Sigmoid colon (tissue), 7 donors: ENCODE results near the gene TCF3. TPM values are rescaled to one million over a fixed set of nuclear protein-coding genes. Genes with fewer than 3 reads are reported as not detected.

Experiments
- DNase-seq: peaks from one replicate; pipeline ENCODE4 v3.0.0-alpha.2; 2019
- H3K27ac ChIP-seq, 4 donors: fragments of 200-600 bp; sonication (generic); one replicate each; pipeline ENCODE4 v1.5.1; 2016 to 2019; ENCODE audit warnings: mild to moderate bottlenecking in 1 of 4
- H3K27me3 ChIP-seq, 3 donors: fragments of 200-600 bp; sonication (generic); one replicate each; pipeline ENCODE4 v1.5.1; 2019; ENCODE audit warnings: mild to moderate bottlenecking in 1 of 3
- H3K36me3 ChIP-seq, 4 donors: fragments of 200-600 bp; sonication (generic); one replicate each; pipeline ENCODE4 v1.5.1; 2016 to 2019
- H3K4me1 ChIP-seq, 4 donors: fragments of 200-600 bp; sonication (generic); one replicate each; pipeline ENCODE4 v1.5.1; 2017 to 2019
- H3K4me3 ChIP-seq, 4 donors: fragments of 200-600 bp; sonication (generic); one replicate each; pipeline ENCODE4 v1.5.1; 2017 to 2019; ENCODE audit warnings: mild to moderate bottlenecking in 2 of 4, moderate library complexity in 1 of 4
- H3K9me3 ChIP-seq, 4 donors: fragments of 200-600 bp in 3 of 4; sonication (generic) in 3 of 4; one replicate each; pipeline versions ENCODE4 v1.5.1 to v1.6.1; 2013 to 2019
- EP300 ChIP-seq, 4 donors: sonication (generic); formaldehyde crosslinking; IDR thresholded peaks; one replicate each; pipeline ENCODE4 v1.6.1; 2017; ENCODE audit warnings: antibody characterized with exemption in 4 of 4
- POLR2A ChIP-seq, 2 donors: fragments of 450-650 bp; IDR thresholded peaks; one replicate each; pipeline ENCODE4 v1.6.1; 2016; ENCODE audit warnings: antibody characterized with exemption in 2 of 2, mild to moderate bottlenecking in 2 of 2, moderate library complexity in 2 of 2
- POLR2AphosphoS5 ChIP-seq, 4 donors: sonication (generic); formaldehyde crosslinking; IDR thresholded peaks; one replicate each; pipeline ENCODE4 v1.6.1; 2017; ENCODE audit warnings: antibody characterized with exemption in 4 of 4
- WGBS, 2 donors: extraction: QIAGEN DNeasy Blood & Tissue Kit; methylation state at CpG; one replicate each; pipeline ENCODE4 v1.1.7; 2013; 5-methylcytosine and 5-hydroxymethylcytosine counted together
- intact Hi-C: fragments of 100-400 bp; cut with DNase I; formaldehyde crosslinking; loops from one replicate; pipeline ENCODE4 v1.15.1; 2023
- polyA plus RNA-seq, 3 donors: library from polyadenylated mRNA; stranded (reverse); fragments of 200-250 nt; gene quantifications; one replicate each; pipeline ENCODE4 v1.2.3, GENCODE V29; 2013
- total RNA-seq, 4 donors: library from RNA; depleted of rRNA; stranded (reverse); fragments of >200 nt; gene quantifications; one replicate each; pipeline ENCODE4 v1.1.0, GENCODE V29; 2016
- TF ChIP-seq, protein P1 (sequence below), 4 experiments: fragments of 450-650 bp in 3 of 4; fragments of 200-600 bp in 1 of 4; IDR thresholded peaks; one replicate each; pipeline ENCODE4 v1.5.1; 2016 to 2019; ENCODE audit warnings: antibody characterized with exemption in 4 of 4, mild to moderate bottlenecking in 3 of 4, moderate library complexity in 2 of 4
- donor health status: healthy with polysubstance abuse.
- donor health status: Bipolar disorder and iron deficiency.
- donor health status: healthy.

TCF3 gene
- total and polyA plus RNA-seq, 7 donors: 18.6 to 66.9 (median 30.8) TPM

DNA sequence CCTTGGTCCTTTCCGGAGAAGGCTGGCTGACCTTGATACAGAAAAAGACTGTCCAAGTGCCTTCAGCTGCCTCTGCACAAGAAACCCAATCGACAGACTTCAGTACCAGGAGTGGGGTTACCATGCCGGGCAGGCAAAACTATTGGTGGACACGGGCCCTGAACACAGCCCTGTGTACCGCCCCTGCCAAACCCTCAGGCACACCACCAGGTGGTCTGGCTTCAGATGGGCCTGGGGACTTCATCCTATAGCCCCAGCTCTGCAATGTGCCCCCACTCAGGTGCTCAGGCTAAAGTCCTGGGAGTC is 17.5 kb downstream of the TCF3 start:
- peaks cover 0 to 41% (median 9%) of the 10 kb centered on the region in 4 donors for H3K36me3 ChIP-seq
- TF ChIP-seq POLR2A (IDR thresholded peaks at IDR 0.05): no peak
- TF ChIP-seq, protein P1, sequence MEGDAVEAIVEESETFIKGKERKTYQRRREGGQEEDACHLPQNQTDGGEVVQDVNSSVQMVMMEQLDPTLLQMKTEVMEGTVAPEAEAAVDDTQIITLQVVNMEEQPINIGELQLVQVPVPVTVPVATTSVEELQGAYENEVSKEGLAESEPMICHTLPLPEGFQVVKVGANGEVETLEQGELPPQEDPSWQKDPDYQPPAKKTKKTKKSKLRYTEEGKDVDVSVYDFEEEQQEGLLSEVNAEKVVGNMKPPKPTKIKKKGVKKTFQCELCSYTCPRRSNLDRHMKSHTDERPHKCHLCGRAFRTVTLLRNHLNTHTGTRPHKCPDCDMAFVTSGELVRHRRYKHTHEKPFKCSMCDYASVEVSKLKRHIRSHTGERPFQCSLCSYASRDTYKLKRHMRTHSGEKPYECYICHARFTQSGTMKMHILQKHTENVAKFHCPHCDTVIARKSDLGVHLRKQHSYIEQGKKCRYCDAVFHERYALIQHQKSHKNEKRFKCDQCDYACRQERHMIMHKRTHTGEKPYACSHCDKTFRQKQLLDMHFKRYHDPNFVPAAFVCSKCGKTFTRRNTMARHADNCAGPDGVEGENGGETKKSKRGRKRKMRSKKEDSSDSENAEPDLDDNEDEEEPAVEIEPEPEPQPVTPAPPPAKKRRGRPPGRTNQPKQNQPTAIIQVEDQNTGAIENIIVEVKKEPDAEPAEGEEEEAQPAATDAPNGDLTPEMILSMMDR (IDR thresholded peaks at IDR 0.05): no peak
- TF ChIP-seq POLR2AphosphoS5 (IDR thresholded peaks at IDR 0.05): no peak
- H3K27me3 ChIP-seq: no peaks in the 10 kb centered on the region
- peaks cover 0 to 4% (median under 1%) of the 10 kb centered on the region in 4 donors for H3K4me1 ChIP-seq
- no peak for DNase-seq
- H3K9me3 ChIP-seq: no peaks in the 10 kb centered on the region
- no peak overlapping the region for H3K27ac ChIP-seq
- WGBS, 2 donors: 98% methylated on average over 5 of the region's 5 CpGs
- H3K4me3 ChIP-seq: no peak overlapping the region
- intact Hi-C loops: no loop called here

DNA sequence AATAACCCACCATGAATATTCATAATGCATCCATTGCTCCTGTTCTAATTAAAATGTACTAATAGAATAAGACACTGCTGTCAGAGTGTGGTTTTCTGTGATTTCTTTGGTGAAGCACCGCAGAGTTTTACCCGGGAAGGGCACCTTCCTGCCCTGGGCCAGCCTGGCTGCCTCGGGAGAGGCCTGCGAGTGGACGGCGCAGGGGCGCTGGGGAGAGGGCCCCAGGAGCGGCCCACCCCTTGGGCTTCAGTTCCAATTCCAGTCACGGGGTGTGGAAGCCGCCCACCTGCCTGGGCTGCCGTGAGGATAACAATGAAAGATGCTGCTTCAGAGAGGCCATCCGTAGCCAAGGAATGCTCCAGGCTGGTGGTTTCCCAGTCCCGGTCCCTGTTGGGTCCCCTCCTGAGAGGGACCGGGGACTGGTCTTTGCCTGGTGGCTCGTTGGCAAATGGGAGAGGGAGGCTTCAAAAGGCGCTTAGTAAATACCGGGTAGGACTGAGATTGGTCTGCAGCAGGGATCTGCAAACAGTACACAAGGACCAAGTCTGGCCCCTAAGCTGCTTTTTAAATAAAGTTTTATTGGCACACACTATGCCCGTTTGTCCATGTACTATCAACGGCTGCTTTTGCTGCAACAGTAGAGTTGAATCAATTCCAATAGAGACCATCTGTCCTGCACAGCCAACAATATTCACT is 18.0 kb downstream of the TCF3 start:
- no peak for TF ChIP-seq POLR2A (IDR thresholded peaks at IDR 0.05)
- no peak for TF ChIP-seq EP300 (IDR thresholded peaks at IDR 0.05)
- no peak for TF ChIP-seq POLR2AphosphoS5 (IDR thresholded peaks at IDR 0.05)
- TF ChIP-seq, protein P1 (IDR thresholded peaks at IDR 0.05): no peak
- Histone ChIP-seq H3K36me3 (peaks cover 0 to 41% (median 9%) of the 10 kb centered on the region in 4 donors), H3K27ac (no peak overlapping the region)

DNA sequence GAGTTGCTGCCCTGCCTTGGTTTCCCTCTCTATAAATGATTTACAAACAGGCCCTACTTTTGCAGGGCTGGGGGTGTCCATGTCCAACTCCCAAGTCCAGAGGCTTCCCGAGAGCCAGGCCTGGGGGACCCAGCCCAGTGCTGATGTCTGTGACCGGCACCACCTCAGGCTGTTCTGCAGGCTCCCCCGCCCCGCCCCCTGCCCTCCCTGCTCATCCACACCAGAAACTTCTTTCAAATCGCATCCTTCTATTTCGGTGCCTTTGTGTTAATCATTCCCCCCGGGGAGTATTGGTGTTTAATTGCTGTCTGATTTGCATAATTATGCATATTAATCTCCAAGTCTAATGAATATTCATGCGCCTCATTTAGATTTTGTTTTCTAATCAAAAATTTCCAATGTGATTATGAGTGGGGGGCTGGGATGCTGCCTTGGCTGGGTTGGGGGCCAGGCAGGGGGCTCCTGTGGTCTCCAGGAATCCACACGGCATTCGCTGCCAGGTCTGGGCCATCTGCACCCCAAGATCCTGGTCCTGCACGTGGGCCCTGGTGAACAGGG is 19.1 kb downstream of the TCF3 start:
- intact Hi-C loops: no loop called here
- H3K27ac ChIP-seq: no peak overlapping the region
- 57 to 85% methylated on average over 11 of the region's 11 CpGs for WGBS, 2 donors
- DNase-seq: no peak
- TF ChIP-seq POLR2A (IDR thresholded peaks at IDR 0.05) (no peak), EP300 (IDR thresholded peaks at IDR 0.05) (no peak), POLR2AphosphoS5 (IDR thresholded peaks at IDR 0.05) (no peak)
- TF ChIP-seq, protein P1 (IDR thresholded peaks at IDR 0.05): no peak
- no peaks in the 10 kb centered on the region for H3K27me3 ChIP-seq
- H3K36me3 ChIP-seq: peaks cover 0 to 41% (median 6%) of the 10 kb centered on the region in 4 donors
- no peak overlapping the region for H3K4me3 ChIP-seq
- no peaks in the 10 kb centered on the region for H3K9me3 ChIP-seq
- no peaks in the 10 kb centered on the region for H3K4me1 ChIP-seq

More for the DNA sequence above, 18.0 kb downstream of the TCF3 start:
- 96% methylated on average over 19 of the region's 19 CpGs for WGBS, 2 donors
- no peak for DNase-seq
- Histone ChIP-seq H3K9me3 (no peaks in the 10 kb centered on the region), H3K4me1 (no peaks in the 10 kb centered on the region), H3K4me3 (no peak overlapping the region), H3K27me3 (no peaks in the 10 kb centered on the region)
- intact Hi-C loops: no loop called here

DNA sequence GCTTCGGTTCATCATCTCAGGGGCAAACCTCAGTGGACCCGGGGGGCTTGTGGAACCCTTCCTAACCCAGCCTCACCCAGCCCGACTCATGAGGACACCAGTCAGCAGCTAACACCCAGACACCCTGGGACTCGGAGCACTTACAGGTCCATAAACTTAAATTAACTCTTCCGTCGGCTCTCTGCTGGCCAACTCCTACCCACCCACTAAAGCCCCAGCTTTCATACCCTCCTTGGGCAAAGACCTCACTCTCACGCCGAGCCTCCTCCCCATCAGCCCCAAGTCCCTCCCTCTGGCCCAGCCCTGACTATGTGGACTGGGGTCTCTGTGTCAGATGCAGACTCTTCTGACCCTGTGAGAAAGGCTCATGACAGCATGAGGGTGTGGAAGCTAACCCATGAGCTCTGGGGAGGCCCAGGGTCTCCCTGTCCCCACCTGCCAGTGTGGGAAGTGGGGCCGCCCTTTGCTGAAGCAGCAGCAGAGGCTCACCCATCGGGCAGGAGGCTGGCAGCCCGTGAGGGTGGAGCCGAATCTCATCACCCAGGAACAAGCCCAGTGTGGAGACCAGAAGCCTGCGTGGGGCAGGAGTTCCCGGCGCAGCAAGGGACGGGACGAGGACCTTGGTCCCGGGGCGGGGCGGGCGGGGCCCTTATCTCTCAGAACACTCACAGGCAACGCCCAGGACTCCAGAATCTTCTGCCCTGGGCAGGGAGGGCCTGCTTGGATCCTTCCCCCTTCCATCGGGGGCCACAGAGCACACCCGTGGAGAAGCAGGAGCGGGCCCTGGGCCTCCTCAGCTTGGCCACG is 19.8 kb downstream of the TCF3 start:
- H3K27me3 ChIP-seq: no peaks in the 10 kb centered on the region
- H3K4me1 ChIP-seq: no peaks in the 10 kb centered on the region
- intact Hi-C loops: no loop called here
- H3K36me3 ChIP-seq: peaks cover 0 to 37% (median 6%) of the 10 kb centered on the region in 4 donors
- H3K4me3 ChIP-seq: no peak overlapping the region
- TF ChIP-seq POLR2AphosphoS5 (IDR thresholded peaks at IDR 0.05): no peak
- TF ChIP-seq POLR2A (IDR thresholded peaks at IDR 0.05): no peak
- TF ChIP-seq, protein P1 (IDR thresholded peaks at IDR 0.05): no peak
- no peak for TF ChIP-seq EP300 (IDR thresholded peaks at IDR 0.05)
- WGBS, 2 donors: 35 to 79% methylated on average over 26 of the region's 26 CpGs
- H3K9me3 ChIP-seq: no peaks in the 10 kb centered on the region
- H3K27ac ChIP-seq: no peak overlapping the region
- no peak for DNase-seq
